ENCODE measurements around the gene AWAT2. TPM values are rescaled to one million over a fixed set of nuclear protein-coding genes. Genes with fewer than 3 reads are reported as not detected.

AWAT2 gene
- total RNA-seq, 4 donors from 2014 or later, result not detected

GRCh38 chrX:70066646-70067045 is 16.9 kb upstream of the AWAT2 start:
- no peak for DNase-seq
- Histone ChIP-seq H3K27ac (no peak overlapping the region), H3K4me3 (no peak overlapping the region), H3K36me3 (no peaks in the 10 kb centered on the region), H3K27me3 (peaks cover 0 to 7% of the 10 kb centered on the region in 2 donors), H3K4me1 (no peaks in the 10 kb centered on the region), H3K9me3 (no peaks in the 10 kb centered on the region)
- intact Hi-C loops (cut with DNase I; ENCODE audit: low total_unique reads), result no loop called here
- TF ChIP-seq POLR2A (IDR thresholded peaks at IDR 0.05), result no peak
- TF ChIP-seq, protein P1, sequence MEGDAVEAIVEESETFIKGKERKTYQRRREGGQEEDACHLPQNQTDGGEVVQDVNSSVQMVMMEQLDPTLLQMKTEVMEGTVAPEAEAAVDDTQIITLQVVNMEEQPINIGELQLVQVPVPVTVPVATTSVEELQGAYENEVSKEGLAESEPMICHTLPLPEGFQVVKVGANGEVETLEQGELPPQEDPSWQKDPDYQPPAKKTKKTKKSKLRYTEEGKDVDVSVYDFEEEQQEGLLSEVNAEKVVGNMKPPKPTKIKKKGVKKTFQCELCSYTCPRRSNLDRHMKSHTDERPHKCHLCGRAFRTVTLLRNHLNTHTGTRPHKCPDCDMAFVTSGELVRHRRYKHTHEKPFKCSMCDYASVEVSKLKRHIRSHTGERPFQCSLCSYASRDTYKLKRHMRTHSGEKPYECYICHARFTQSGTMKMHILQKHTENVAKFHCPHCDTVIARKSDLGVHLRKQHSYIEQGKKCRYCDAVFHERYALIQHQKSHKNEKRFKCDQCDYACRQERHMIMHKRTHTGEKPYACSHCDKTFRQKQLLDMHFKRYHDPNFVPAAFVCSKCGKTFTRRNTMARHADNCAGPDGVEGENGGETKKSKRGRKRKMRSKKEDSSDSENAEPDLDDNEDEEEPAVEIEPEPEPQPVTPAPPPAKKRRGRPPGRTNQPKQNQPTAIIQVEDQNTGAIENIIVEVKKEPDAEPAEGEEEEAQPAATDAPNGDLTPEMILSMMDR (IDR thresholded peaks at IDR 0.05), result no peak

GRCh38 chrX:70062961-70063550 is 13.3 kb upstream of the AWAT2 start:
- no peaks in the 10 kb centered on the region for H3K9me3 ChIP-seq
- intact Hi-C loops (cut with DNase I; ENCODE audit: low total_unique reads), result no loop called here
- H3K27me3 ChIP-seq, result peaks cover 0 to 7% of the 10 kb centered on the region in 2 donors
- H3K4me3 ChIP-seq, result no peak overlapping the region
- no peaks in the 10 kb centered on the region for H3K36me3 ChIP-seq
- no peak for TF ChIP-seq POLR2A (IDR thresholded peaks at IDR 0.05)
- TF ChIP-seq, protein P1 (IDR thresholded peaks at IDR 0.05), result no peak
- H3K4me1 ChIP-seq, result no peaks in the 10 kb centered on the region
- no peak overlapping the region for H3K27ac ChIP-seq
- no peak for DNase-seq

DNA sequence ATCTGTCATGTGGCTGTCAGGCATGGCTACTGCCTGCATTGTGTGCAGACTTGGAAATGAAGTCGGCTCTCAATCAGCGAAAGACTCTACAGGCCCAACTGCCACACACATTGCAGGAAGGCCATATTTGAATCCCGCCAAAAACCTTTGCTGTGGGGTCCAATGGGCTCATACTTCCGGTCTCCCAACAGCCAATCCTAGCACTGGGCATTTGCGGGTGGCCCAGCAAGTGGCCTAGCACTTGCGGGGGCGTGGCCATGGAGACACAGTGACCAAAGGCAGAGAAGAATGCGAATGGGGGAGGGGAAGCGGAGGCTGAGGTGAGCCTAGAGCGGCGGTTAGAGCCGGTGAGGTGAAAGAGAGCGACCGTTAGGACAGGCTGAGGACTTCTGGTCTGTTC is 12.3 kb upstream of the AWAT2 start, which contains the start of gene OTUD6A:
TSS of gene OTUD6A (plus strand) at position 382 of the 400 bp plus-strand sequence. CDS start 68 bp downstream, outside the sequence.
- Histone ChIP-seq H3K36me3 (no peaks in the 10 kb centered on the region), H3K9me3 (no peaks in the 10 kb centered on the region), H3K4me1 (no peaks in the 10 kb centered on the region), H3K27me3 (peaks cover 0 to 7% of the 10 kb centered on the region in 2 donors), H3K27ac (no peak within 1 kb of the TSS), H3K4me3 (no peak within 1 kb of the TSS)
- TF ChIP-seq, protein P1 (IDR thresholded peaks at IDR 0.05), result no peak
- TF ChIP-seq POLR2A (IDR thresholded peaks at IDR 0.05), result no peak
- DNase-seq, result no peak
- intact Hi-C loops (cut with DNase I; ENCODE audit: low total_unique reads), result no loop called here

DNA sequence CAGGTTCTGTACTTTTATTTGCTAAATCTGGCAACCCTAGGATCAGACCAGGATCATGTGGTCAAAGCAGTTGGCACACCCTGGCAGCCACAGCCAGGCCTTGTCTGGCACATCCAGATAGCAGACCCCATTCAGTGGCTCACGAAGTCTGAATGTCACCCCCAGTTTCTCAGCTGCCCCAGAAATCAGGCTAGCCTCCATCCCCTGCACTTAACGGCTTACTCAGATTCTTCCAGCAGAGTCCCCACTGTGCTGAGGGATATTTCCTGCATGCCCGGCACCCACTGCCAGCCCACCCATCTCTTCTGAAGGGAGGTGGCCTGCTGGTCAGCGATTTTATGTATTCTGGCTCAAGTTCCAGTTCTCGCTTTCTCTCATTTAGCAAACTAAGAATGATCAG is 4.7 kb upstream of the AWAT2 start:
- DNase-seq, result no peak
- Histone ChIP-seq H3K4me3 (no peak overlapping the region), H3K27ac (no peak overlapping the region), H3K36me3 (no peaks in the 10 kb centered on the region), H3K4me1 (no peaks in the 10 kb centered on the region), H3K9me3 (no peaks in the 10 kb centered on the region), H3K27me3 (no peaks in the 10 kb centered on the region)
- intact Hi-C loops (cut with DNase I; ENCODE audit: low total_unique reads), result no loop called here
- TF ChIP-seq POLR2A (IDR thresholded peaks at IDR 0.05), result no peak
- TF ChIP-seq, protein P1 (IDR thresholded peaks at IDR 0.05), result no peak

GRCh38 chrX:70052895-70053615 is 3.3 kb upstream of the AWAT2 start:
- Histone ChIP-seq H3K36me3 (no peaks in the 10 kb centered on the region), H3K9me3 (no peaks in the 10 kb centered on the region), H3K27me3 (no peaks in the 10 kb centered on the region), H3K27ac (no peak overlapping the region), H3K4me1 (no peaks in the 10 kb centered on the region), H3K4me3 (no peak overlapping the region)
- DNase-seq, result no peak
- intact Hi-C loops (cut with DNase I; ENCODE audit: low total_unique reads), result no loop called here
- TF ChIP-seq, protein P1 (IDR thresholded peaks at IDR 0.05), result no peak
- TF ChIP-seq POLR2A (IDR thresholded peaks at IDR 0.05), result no peak
